ENCODE measurements around the gene ZNF263. TPM values are rescaled to one million over a fixed set of nuclear protein-coding genes. Genes with fewer than 3 reads are reported as not detected.

ZNF263 gene
- total RNA-seq, 1 experiment from 2014 or later = 29.5 TPM

DNA sequence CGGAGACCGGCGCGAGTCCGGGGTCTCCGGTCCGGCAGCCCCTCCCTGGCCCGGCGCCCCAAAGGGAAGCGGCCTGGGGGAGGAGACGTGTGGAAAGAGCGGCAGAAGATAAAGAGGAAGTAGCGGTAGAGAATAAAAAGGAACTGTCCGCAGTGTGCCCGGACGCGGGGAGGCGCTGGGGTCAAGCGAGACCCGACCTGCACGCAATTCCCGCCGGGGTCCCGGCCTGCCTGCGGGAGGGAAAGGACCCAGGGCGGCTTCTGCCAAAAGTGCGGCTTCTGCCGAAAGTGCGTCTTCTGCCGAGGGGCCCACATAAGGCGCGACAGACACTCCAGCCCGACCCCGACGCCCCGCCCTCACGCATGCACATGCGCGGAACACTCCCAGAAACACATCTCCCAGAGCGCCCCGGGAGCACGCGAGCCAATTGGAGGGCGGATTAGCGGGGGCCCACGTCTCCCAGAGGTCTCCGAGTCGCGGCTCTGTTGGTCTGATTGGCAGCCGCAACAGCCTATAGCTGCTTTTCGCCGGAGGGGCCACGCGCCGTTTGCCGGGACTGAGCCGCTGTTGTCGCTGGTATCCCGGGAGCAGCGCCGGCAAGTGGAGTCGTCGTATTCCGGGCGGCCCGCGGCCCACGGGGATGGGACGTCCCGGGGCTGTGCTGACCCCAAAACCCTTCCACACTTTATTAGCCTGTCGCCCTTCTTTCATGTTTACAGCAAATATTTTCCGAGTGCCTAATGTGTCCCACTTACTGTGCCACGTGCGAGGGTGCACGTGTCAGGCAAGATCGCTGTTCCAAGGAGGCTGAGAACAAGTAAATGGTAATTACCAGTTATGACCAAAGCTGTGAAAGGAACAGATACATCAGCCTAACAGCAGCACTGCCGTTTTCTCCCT lies 18.9 kb upstream of the ZNF263 start (continued):
- TF ChIP-seq, protein P1, sequence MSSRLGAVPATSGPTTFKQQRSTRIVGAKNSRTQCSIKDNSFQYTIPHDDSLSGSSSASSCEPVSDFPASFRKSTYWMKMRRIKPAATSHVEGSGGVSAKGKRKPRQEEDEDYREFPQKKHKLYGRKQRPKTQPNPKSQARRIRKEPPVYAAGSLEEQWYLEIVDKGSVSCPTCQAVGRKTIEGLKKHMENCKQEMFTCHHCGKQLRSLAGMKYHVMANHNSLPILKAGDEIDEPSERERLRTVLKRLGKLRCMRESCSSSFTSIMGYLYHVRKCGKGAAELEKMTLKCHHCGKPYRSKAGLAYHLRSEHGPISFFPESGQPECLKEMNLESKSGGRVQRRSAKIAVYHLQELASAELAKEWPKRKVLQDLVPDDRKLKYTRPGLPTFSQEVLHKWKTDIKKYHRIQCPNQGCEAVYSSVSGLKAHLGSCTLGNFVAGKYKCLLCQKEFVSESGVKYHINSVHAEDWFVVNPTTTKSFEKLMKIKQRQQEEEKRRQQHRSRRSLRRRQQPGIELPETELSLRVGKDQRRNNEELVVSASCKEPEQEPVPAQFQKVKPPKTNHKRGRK (CRISPR knock-in tag; IDR thresholded peaks at IDR 0.05; ENCODE audit: borderline replicate concordance) = no peak
- TF ChIP-seq, protein P2, sequence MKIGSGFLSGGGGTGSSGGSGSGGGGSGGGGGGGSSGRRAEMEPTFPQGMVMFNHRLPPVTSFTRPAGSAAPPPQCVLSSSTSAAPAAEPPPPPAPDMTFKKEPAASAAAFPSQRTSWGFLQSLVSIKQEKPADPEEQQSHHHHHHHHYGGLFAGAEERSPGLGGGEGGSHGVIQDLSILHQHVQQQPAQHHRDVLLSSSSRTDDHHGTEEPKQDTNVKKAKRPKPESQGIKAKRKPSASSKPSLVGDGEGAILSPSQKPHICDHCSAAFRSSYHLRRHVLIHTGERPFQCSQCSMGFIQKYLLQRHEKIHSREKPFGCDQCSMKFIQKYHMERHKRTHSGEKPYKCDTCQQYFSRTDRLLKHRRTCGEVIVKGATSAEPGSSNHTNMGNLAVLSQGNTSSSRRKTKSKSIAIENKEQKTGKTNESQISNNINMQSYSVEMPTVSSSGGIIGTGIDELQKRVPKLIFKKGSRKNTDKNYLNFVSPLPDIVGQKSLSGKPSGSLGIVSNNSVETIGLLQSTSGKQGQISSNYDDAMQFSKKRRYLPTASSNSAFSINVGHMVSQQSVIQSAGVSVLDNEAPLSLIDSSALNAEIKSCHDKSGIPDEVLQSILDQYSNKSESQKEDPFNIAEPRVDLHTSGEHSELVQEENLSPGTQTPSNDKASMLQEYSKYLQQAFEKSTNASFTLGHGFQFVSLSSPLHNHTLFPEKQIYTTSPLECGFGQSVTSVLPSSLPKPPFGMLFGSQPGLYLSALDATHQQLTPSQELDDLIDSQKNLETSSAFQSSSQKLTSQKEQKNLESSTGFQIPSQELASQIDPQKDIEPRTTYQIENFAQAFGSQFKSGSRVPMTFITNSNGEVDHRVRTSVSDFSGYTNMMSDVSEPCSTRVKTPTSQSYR (CRISPR knock-in tag; IDR thresholded peaks at IDR 0.05) = no peak
- TF ChIP-seq SP1 (CRISPR knock-in tag; conservative IDR thresholded peaks at IDR 0.05) (peak; percentile 57; the same call in 1 of the 2 replicates), MYBL2 (CRISPR knock-in tag; IDR thresholded peaks at IDR 0.05) (no peak; the same call in 1 of the 2 replicates), GTF2I (CRISPR knock-in tag; conservative IDR thresholded peaks at IDR 0.05) (no peak), KAT7 (CRISPR knock-in tag; IDR thresholded peaks at IDR 0.05; ENCODE audit: borderline replicate concordance) (no peak), HMGA2 (CRISPR knock-in tag; IDR thresholded peaks at IDR 0.05) (no peak), ZNF121 (CRISPR knock-in tag; IDR thresholded peaks at IDR 0.05) (peak; percentile 77; the same call in 1 of the 2 replicates), FOXJ3 (CRISPR knock-in tag; IDR thresholded peaks at IDR 0.05; ENCODE audit: borderline replicate concordance) (0 out of 2 replicates have a peak, but pooled peaks have one; percentile 55), CREB1 (CRISPR knock-in tag; IDR thresholded peaks at IDR 0.05) (no peak), NFATC4 (CRISPR knock-in tag; IDR thresholded peaks at IDR 0.05) (no peak), NR2C2 (CRISPR knock-in tag; IDR thresholded peaks at IDR 0.05) (peak; percentile 73), FOXP1 (CRISPR knock-in tag; IDR thresholded peaks at IDR 0.05; ENCODE audit: borderline replicate concordance) (peak; percentile 45), FOXK1 (CRISPR knock-in tag; IDR thresholded peaks at IDR 0.05) (peak; percentile 87), ZNF416 (CRISPR knock-in tag; IDR thresholded peaks at IDR 0.05) (no peak), RORB (CRISPR knock-in tag; IDR thresholded peaks at IDR 0.05) (no peak), ESRRA (CRISPR knock-in tag; IDR thresholded peaks at IDR 0.05; ENCODE audit: borderline replicate concordance) (peak; percentile 85; the same call in 1 of the 2 replicates), TP53 (CRISPR knock-in tag; IDR thresholded peaks at IDR 0.05) (peak; percentile 74; the same call in 1 of the 2 replicates)
- TF ChIP-seq, protein P3, sequence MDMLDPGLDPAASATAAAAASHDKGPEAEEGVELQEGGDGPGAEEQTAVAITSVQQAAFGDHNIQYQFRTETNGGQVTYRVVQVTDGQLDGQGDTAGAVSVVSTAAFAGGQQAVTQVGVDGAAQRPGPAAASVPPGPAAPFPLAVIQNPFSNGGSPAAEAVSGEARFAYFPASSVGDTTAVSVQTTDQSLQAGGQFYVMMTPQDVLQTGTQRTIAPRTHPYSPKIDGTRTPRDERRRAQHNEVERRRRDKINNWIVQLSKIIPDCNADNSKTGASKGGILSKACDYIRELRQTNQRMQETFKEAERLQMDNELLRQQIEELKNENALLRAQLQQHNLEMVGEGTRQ (CRISPR knock-in tag; IDR thresholded peaks at IDR 0.05) = peak; percentile 70; the same call in 1 of the 2 replicates
- TF ChIP-seq, protein P4, sequence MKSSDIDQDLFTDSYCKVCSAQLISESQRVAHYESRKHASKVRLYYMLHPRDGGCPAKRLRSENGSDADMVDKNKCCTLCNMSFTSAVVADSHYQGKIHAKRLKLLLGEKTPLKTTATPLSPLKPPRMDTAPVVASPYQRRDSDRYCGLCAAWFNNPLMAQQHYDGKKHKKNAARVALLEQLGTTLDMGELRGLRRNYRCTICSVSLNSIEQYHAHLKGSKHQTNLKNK (CRISPR knock-in tag; IDR thresholded peaks at IDR 0.05) = no peak
- TF ChIP-seq, protein P5, sequence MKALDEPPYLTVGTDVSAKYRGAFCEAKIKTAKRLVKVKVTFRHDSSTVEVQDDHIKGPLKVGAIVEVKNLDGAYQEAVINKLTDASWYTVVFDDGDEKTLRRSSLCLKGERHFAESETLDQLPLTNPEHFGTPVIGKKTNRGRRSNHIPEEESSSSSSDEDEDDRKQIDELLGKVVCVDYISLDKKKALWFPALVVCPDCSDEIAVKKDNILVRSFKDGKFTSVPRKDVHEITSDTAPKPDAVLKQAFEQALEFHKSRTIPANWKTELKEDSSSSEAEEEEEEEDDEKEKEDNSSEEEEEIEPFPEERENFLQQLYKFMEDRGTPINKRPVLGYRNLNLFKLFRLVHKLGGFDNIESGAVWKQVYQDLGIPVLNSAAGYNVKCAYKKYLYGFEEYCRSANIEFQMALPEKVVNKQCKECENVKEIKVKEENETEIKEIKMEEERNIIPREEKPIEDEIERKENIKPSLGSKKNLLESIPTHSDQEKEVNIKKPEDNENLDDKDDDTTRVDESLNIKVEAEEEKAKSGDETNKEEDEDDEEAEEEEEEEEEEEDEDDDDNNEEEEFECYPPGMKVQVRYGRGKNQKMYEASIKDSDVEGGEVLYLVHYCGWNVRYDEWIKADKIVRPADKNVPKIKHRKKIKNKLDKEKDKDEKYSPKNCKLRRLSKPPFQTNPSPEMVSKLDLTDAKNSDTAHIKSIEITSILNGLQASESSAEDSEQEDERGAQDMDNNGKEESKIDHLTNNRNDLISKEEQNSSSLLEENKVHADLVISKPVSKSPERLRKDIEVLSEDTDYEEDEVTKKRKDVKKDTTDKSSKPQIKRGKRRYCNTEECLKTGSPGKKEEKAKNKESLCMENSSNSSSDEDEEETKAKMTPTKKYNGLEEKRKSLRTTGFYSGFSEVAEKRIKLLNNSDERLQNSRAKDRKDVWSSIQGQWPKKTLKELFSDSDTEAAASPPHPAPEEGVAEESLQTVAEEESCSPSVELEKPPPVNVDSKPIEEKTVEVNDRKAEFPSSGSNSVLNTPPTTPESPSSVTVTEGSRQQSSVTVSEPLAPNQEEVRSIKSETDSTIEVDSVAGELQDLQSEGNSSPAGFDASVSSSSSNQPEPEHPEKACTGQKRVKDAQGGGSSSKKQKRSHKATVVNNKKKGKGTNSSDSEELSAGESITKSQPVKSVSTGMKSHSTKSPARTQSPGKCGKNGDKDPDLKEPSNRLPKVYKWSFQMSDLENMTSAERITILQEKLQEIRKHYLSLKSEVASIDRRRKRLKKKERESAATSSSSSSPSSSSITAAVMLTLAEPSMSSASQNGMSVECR (CRISPR knock-in tag; IDR thresholded peaks at IDR 0.05; ENCODE audit: borderline replicate concordance) = peak; percentile 97
- TF ChIP-seq, protein P6, sequence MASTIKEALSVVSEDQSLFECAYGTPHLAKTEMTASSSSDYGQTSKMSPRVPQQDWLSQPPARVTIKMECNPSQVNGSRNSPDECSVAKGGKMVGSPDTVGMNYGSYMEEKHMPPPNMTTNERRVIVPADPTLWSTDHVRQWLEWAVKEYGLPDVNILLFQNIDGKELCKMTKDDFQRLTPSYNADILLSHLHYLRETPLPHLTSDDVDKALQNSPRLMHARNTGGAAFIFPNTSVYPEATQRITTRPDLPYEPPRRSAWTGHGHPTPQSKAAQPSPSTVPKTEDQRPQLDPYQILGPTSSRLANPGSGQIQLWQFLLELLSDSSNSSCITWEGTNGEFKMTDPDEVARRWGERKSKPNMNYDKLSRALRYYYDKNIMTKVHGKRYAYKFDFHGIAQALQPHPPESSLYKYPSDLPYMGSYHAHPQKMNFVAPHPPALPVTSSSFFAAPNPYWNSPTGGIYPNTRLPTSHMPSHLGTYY (CRISPR knock-in tag; IDR thresholded peaks at IDR 0.05) = no peak
- TF ChIP-seq, protein P7, sequence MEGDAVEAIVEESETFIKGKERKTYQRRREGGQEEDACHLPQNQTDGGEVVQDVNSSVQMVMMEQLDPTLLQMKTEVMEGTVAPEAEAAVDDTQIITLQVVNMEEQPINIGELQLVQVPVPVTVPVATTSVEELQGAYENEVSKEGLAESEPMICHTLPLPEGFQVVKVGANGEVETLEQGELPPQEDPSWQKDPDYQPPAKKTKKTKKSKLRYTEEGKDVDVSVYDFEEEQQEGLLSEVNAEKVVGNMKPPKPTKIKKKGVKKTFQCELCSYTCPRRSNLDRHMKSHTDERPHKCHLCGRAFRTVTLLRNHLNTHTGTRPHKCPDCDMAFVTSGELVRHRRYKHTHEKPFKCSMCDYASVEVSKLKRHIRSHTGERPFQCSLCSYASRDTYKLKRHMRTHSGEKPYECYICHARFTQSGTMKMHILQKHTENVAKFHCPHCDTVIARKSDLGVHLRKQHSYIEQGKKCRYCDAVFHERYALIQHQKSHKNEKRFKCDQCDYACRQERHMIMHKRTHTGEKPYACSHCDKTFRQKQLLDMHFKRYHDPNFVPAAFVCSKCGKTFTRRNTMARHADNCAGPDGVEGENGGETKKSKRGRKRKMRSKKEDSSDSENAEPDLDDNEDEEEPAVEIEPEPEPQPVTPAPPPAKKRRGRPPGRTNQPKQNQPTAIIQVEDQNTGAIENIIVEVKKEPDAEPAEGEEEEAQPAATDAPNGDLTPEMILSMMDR (IDR thresholded peaks at IDR 0.05) = no peak
- TF ChIP-seq, protein P8, sequence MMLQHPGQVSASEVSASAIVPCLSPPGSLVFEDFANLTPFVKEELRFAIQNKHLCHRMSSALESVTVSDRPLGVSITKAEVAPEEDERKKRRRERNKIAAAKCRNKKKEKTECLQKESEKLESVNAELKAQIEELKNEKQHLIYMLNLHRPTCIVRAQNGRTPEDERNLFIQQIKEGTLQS (CRISPR knock-in tag; conservative IDR thresholded peaks at IDR 0.05) = no peak

Measured in WTC11 (cell line).